Measurements from ENCODE around the gene C6orf136. TPM values are rescaled to one million over a fixed set of nuclear protein-coding genes. Genes with fewer than 3 reads are reported as not detected.

C6orf136 gene
- total and polyA plus RNA-seq, 9 of the 15 experiments (the other 6 are each of a cell fraction or from before 2014, with no cell fraction given) = 14.1 to 63.1 (median 18.4) TPM

- no peak for TF ChIP-seq ZNF449 (CRISPR knock-in tag; IDR thresholded peaks at IDR 0.05)
- no peak for TF ChIP-seq ETS1 (conservative IDR thresholded peaks at IDR 0.05; ENCODE audit: control insufficient read depth, low read depth, low read length)
- TF ChIP-seq ZFP30 (CRISPR knock-in tag; IDR thresholded peaks at IDR 0.05; ENCODE audit: borderline replicate concordance) = no peak
Measured at GRCh38 chr6:30599625-30600324, 47.2 kb upstream of the C6orf136 start (continued).

GRCh38 chr6:30600451-30600961, 46.4 kb upstream of the C6orf136 start:
- BruUV-seq (replicated peaks) = TSS peak; percentile 15
- POLR2A ChIA-PET = interaction anchor here (0.6 to 13.5 kb wide), 7 partner anchors 10 to 285 kb away, joined by 3 to 310 read pairs (median 28); no protein-coding TSS in a partner anchor
- WGBS (ENCODE audit: insufficient coverage, low coverage, missing lambda C conversion rate) = 89% methylated on average over 10 of the region's 10 CpGs
- no peak for ATAC-seq
- CTCF ChIA-PET (ENCODE audit: low intra/inter-chr PET ratio) = no interaction called here
- Histone ChIP-seq H3K9ac (ENCODE audit: insufficient read depth in 1 of 2, low read depth in 2 of 2, low read length in 2 of 2) (no peak overlapping the region; a peak in 1 of 4 replicates), H3K4me3 (no peak overlapping the region), H3K27me3 (ENCODE audit: control insufficient read depth in 2 of 2, insufficient read depth in 2 of 2, low read length in 2 of 2) (no peaks in the 10 kb centered on the region), H3K27ac (ENCODE audit: extremely low read depth, low read depth, low read length) (no peak overlapping the region), H3K36me3 (ENCODE audit: control insufficient read depth, insufficient read depth, low read length) (peaks cover 69% of the 10 kb centered on the region), H3K9me3 (replicated peaks; ENCODE audit: control insufficient read depth, insufficient read depth, low read depth, low read length) (no peaks in the 10 kb centered on the region), H4K20me1 (replicated peaks; ENCODE audit: control insufficient read depth, insufficient read depth, low read length) (peaks cover 7% of the 10 kb centered on the region; the same call in 1 of the 2 replicates), H3K4me1 (replicated peaks in 1 of 2; ENCODE audit: control insufficient read depth in 2 of 2, insufficient read depth in 2 of 2, low read length in 2 of 2) (peaks cover 4 to 11% of the 10 kb centered on the region in 2 experiments; a peak in 4 of 5 replicates), H3K79me2 (ENCODE audit: control insufficient read depth, insufficient read depth, low read length) (no peaks in the 10 kb centered on the region; the same call in 2 of the 3 replicates), H2AFZ (ENCODE audit: low read depth, low read length) (no peak overlapping the region), H3K9me1 (ENCODE audit: control insufficient read depth, insufficient read depth, low read length) (no peaks in the 10 kb centered on the region), H3K4me2 (ENCODE audit: insufficient read depth, low read length) (no peak overlapping the region)
- intact Hi-C loops (cut with micrococcal nuclease) (no loop called here), in situ Hi-C loops (cut with MboI) (no loop called here)
- TF ChIP-seq KDM5B (IDR thresholded peaks at IDR 0.05; ENCODE audit: insufficient replicate concordance, low read depth, low read length) = no peak
- no peak for TF ChIP-seq GTF2B (IDR thresholded peaks at IDR 0.05; ENCODE audit: extremely low read depth, insufficient read length)
- peak; percentile 93 for TF ChIP-seq POLR2AphosphoS2 (IDR thresholded peaks at IDR 0.05; ENCODE audit: low read length)
- TF ChIP-seq TEAD4 (IDR thresholded peaks at IDR 0.05; ENCODE audit: low read length) = 0 out of 2 replicates have a peak, but pooled peaks have one; percentile 12
- TF ChIP-seq TEAD4 (CRISPR knock-in tag; IDR thresholded peaks at IDR 0.05; ENCODE audit: borderline replicate concordance) = no peak
- TF ChIP-seq NFIX (CRISPR knock-in tag; IDR thresholded peaks at IDR 0.05; ENCODE audit: low read depth) = 0 out of 2 replicates have a peak, but pooled peaks have one; percentile 8
- TF ChIP-seq CREM (IDR thresholded peaks at IDR 0.05; ENCODE audit: low read depth) = no peak
- TF ChIP-seq ZBED1 (IDR thresholded peaks at IDR 0.05) = 0 out of 2 replicates have a peak, but pooled peaks have one; percentile 57
- peak; percentile 11 for TF ChIP-seq SIRT6 (IDR thresholded peaks at IDR 0.05; ENCODE audit: low read depth, low read length)
- 0 out of 2 replicates have a peak, but pooled peaks have one; percentile 16 for TF ChIP-seq SMAD3 (CRISPR knock-in tag; conservative IDR thresholded peaks at IDR 0.05)
- peak; percentile 61; the same call in 1 of the 2 replicates for TF ChIP-seq POLR2G (IDR thresholded peaks at IDR 0.05; ENCODE audit: low read depth, low read length)
- no peak for TF ChIP-seq ZNF785 (CRISPR knock-in tag; IDR thresholded peaks at IDR 0.05)
- peak; percentile 63 for TF ChIP-seq POLR2A (conservative IDR thresholded peaks at IDR 0.05)
- peak; percentile 24; the same call in 1 of the 2 replicates for TF ChIP-seq RBFOX2 (IDR thresholded peaks at IDR 0.05; ENCODE audit: low read depth, low read length)
- peak; percentile 83 for TF ChIP-seq NFIC (IDR thresholded peaks at IDR 0.05)
- peak in 2 of 4 experiments; percentile 29 to 30 for DNase-seq (ENCODE audit: extremely low read depth in 1 of 4, low spot score in 3 of 4)
- FAIRE-seq = no peak

All from K562 (cell line).